GM21576 (cell line): ENCODE measurements around the gene PCDHGA4.
"Not testable (repeated sequence)": the region's sequence is repeated elsewhere in the genome, so short reads cannot be mapped to it uniquely, and the experiment has no call there.

Experiments used
- ATAC-seq: cut with Tn5 transposase; IDR thresholded peaks from one replicate; pipeline ENCODE4 v1.9.1; 2021; ENCODE audit warnings: mild to moderate bottlenecking, moderate library complexity; ENCODE audit not compliant: unreplicated experiment

The PCDHGA4 gene

GRCh38 chr5:141382469-141383294 lies 27.9 kb downstream of the PCDHGA4 start, which contains the start of gene PCDHGA7:
TSS of gene PCDHGA7 (plus strand) at chr5:141382742. CDS start at chr5:141382900, 158 bp downstream.
- ATAC-seq = no peak

- ATAC-seq = no peak
These were observed 28.5 kb downstream of the PCDHGA4 start for GRCh38 chr5:141383345-141383744.

- no peak for ATAC-seq
These were observed 29.8 kb downstream of the PCDHGA4 start for GRCh38 chr5:141384471-141385267.

- peak; percentile 76 for ATAC-seq
These were observed 32.9 kb downstream of the PCDHGA4 start, which contains the start of gene PCDHGB4 for GRCh38 chr5:141387557-141388311. TSS of gene PCDHGB4 (plus strand) at chr5:141387698. CDS start at chr5:141387885, 187 bp downstream.

GRCh38 chr5:141388661-141389060 lies 33.8 kb downstream of the PCDHGA4 start:
- ATAC-seq = no peak

GRCh38 chr5:141389153-141390042 lies 34.6 kb downstream of the PCDHGA4 start:
- ATAC-seq = no peak

GRCh38 chr5:141392429-141393198 lies 37.8 kb downstream of the PCDHGA4 start, which contains the start of gene PCDHGA8:
TSS of gene PCDHGA8 (plus strand) at chr5:141392633. CDS start at chr5:141392814, 181 bp downstream.
- no peak for ATAC-seq

- ATAC-seq = no peak
These were observed 38.4 kb downstream of the PCDHGA4 start for GRCh38 chr5:141393267-141393666.

- not testable (repeated sequence) for ATAC-seq
These were observed 39.8 kb downstream of the PCDHGA4 start for GRCh38 chr5:141394401-141395187.

GRCh38 chr5:141397756-141398551 lies 43.1 kb downstream of the PCDHGA4 start, which contains the start of gene PCDHGB5:
TSS of gene PCDHGB5 (plus strand) at chr5:141397947. CDS start at chr5:141398128, 181 bp downstream.
- ATAC-seq = peak; percentile 91

GRCh38 chr5:141398608-141399007 lies 43.8 kb downstream of the PCDHGA4 start:
- no peak for ATAC-seq

- ATAC-seq = no peak
These were observed 44.9 kb downstream of the PCDHGA4 start for GRCh38 chr5:141399555-141400258.

- ATAC-seq = no peak
These were observed 47.9 kb downstream of the PCDHGA4 start, which contains the start of gene PCDHGA9 for GRCh38 chr5:141402553-141403243. TSS of gene PCDHGA9 (plus strand) at chr5:141402778. CDS start at chr5:141402953, 175 bp downstream.

- no peak for ATAC-seq
These were observed 48.6 kb downstream of the PCDHGA4 start for GRCh38 chr5:141403387-141403786.
